ENCODE measurements around the gene ACER3. TPM values are rescaled to one million over a fixed set of nuclear protein-coding genes. Genes with fewer than 3 reads are reported as not detected.

The ACER3 gene
- total and polyA plus RNA-seq, 4 donors, result 15.7 to 48.3 (median 29.0) TPM

DNA sequence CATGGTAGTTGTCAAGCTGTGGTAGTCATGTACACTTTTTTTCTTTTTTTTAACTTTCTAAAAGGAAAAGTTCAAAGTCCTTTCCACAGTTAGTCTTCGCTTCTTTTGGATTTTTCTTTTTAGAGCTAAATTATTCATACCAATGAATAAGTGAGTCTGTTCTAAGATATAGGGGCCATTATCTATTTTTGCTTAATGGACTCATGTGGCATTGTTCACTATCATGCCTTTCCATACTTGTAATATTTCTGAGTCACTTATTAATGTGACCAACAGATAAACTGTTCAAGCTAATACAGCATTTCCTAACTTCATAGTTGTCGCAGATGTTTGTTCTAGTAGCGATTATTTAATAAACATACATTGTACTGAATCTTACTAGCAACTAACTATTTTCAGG is 165.5 kb downstream of the ACER3 start:
- Histone ChIP-seq H3K36me3 (ENCODE audit: control insufficient read depth, insufficient read depth, low read length) (no peaks in the 10 kb centered on the region), H3K27ac (ENCODE audit: low read depth, low read length) (no peak overlapping the region)

GRCh38 chr11:77026743-77027142 is 166.0 kb downstream of the ACER3 start:
- DNase-seq (ENCODE audit: low read depth in 4 of 6, low spot score in 6 of 6), result no peak
- Histone ChIP-seq H3K27ac (ENCODE audit: low read depth, low read length) (no peak overlapping the region), H3K4me1 (ENCODE audit: control insufficient read depth, insufficient read depth, low read length) (no peaks in the 10 kb centered on the region), H3K4me3 (ENCODE audit: low read depth, low read length) (no peak overlapping the region), H3K9me3 (ENCODE audit: control insufficient read depth, insufficient read depth, low read length) (no peaks in the 10 kb centered on the region), H3K36me3 (ENCODE audit: control insufficient read depth, insufficient read depth, low read length) (no peaks in the 10 kb centered on the region), H3K27me3 (ENCODE audit: control insufficient read depth, insufficient read depth, low read length) (peaks cover 3% of the 10 kb centered on the region)
- WGBS (ENCODE audit: insufficient coverage), result no CpG with 5 or more reads among the region's 2 CpGs

More for the DNA sequence above, 165.5 kb downstream of the ACER3 start:
- H3K4me3 ChIP-seq (ENCODE audit: low read depth, low read length), result no peak overlapping the region
- peaks cover 3% of the 10 kb centered on the region for H3K27me3 ChIP-seq (ENCODE audit: control insufficient read depth, insufficient read depth, low read length)
- no peak for DNase-seq (ENCODE audit: low read depth in 4 of 6, low spot score in 6 of 6)
- H3K9me3 ChIP-seq (ENCODE audit: control insufficient read depth, insufficient read depth, low read length), result no peaks in the 10 kb centered on the region
- WGBS (ENCODE audit: insufficient coverage), result no CpG with 5 or more reads among the region's 3 CpGs
- H3K4me1 ChIP-seq (ENCODE audit: control insufficient read depth, insufficient read depth, low read length), result no peaks in the 10 kb centered on the region

- H3K27me3 ChIP-seq (ENCODE audit: control insufficient read depth, insufficient read depth, low read length), result peaks cover 3% of the 10 kb centered on the region
- WGBS (ENCODE audit: insufficient coverage), result no CpG with 5 or more reads among the region's 1 CpG
- H3K4me3 ChIP-seq (ENCODE audit: low read depth, low read length), result no peak overlapping the region
- no peaks in the 10 kb centered on the region for H3K36me3 ChIP-seq (ENCODE audit: control insufficient read depth, insufficient read depth, low read length)
- H3K9me3 ChIP-seq (ENCODE audit: control insufficient read depth, insufficient read depth, low read length), result no peaks in the 10 kb centered on the region
- no peak for DNase-seq (ENCODE audit: low read depth in 4 of 6, low spot score in 6 of 6)
- H3K4me1 ChIP-seq (ENCODE audit: control insufficient read depth, insufficient read depth, low read length), result no peaks in the 10 kb centered on the region
- H3K27ac ChIP-seq (ENCODE audit: low read depth, low read length), result no peak overlapping the region
These were observed 166.6 kb downstream of the ACER3 start for GRCh38 chr11:77027275-77027674.

DNA sequence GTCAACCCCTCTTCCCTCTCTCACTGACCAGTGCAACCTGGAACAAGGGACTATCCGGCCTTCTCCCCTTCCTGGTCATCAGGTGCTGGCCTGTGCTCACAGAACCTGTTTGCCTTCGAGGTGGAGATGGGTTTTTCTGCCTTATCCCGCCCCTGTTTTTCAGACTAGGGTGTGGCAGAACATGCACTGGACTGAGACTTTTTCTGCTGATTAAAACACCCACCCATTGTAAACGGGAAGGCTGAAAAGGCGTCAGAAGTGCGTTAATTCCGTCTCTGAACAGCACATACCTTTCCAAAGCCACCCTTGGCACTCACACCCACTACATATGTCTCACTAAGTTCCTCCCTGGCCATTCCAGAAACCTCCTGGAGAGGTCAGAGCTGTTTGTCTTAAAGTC is 169.1 kb downstream of the ACER3 start:
- H3K36me3 ChIP-seq (ENCODE audit: control insufficient read depth, insufficient read depth, low read length), result no peaks in the 10 kb centered on the region
- no peaks in the 10 kb centered on the region for H3K9me3 ChIP-seq (ENCODE audit: control insufficient read depth, insufficient read depth, low read length)
- no peak for DNase-seq (ENCODE audit: low read depth in 4 of 6, low spot score in 6 of 6)
- no peak overlapping the region for H3K27ac ChIP-seq (ENCODE audit: low read depth, low read length)
- WGBS (ENCODE audit: insufficient coverage), result 85% methylated on average over 7 of the region's 7 CpGs
- H3K4me1 ChIP-seq (ENCODE audit: control insufficient read depth, insufficient read depth, low read length), result no peaks in the 10 kb centered on the region
- H3K4me3 ChIP-seq (ENCODE audit: low read depth, low read length), result no peak overlapping the region
- peaks cover 3% of the 10 kb centered on the region for H3K27me3 ChIP-seq (ENCODE audit: control insufficient read depth, insufficient read depth, low read length)

- H3K9me3 ChIP-seq (ENCODE audit: control insufficient read depth, insufficient read depth, low read length), result no peaks in the 10 kb centered on the region
- no peak overlapping the region for H3K4me3 ChIP-seq (ENCODE audit: low read depth, low read length)
- H3K27ac ChIP-seq (ENCODE audit: low read depth, low read length), result no peak overlapping the region
- DNase-seq (ENCODE audit: low read depth in 4 of 6, low spot score in 6 of 6), result no peak
- WGBS (ENCODE audit: insufficient coverage), result 77% methylated on average over 12 of the region's 12 CpGs
- H3K36me3 ChIP-seq (ENCODE audit: control insufficient read depth, insufficient read depth, low read length), result no peaks in the 10 kb centered on the region
- H3K4me1 ChIP-seq (ENCODE audit: control insufficient read depth, insufficient read depth, low read length), result no peaks in the 10 kb centered on the region
- peaks cover 3% of the 10 kb centered on the region for H3K27me3 ChIP-seq (ENCODE audit: control insufficient read depth, insufficient read depth, low read length)
These were observed 170.2 kb downstream of the ACER3 start for GRCh38 chr11:77030834-77031414.

- H3K36me3 ChIP-seq (ENCODE audit: control insufficient read depth, insufficient read depth, low read length), result no peaks in the 10 kb centered on the region
- no peak overlapping the region for H3K27ac ChIP-seq (ENCODE audit: low read depth, low read length)
- peaks cover 3% of the 10 kb centered on the region for H3K27me3 ChIP-seq (ENCODE audit: control insufficient read depth, insufficient read depth, low read length)
- H3K4me1 ChIP-seq (ENCODE audit: control insufficient read depth, insufficient read depth, low read length), result no peaks in the 10 kb centered on the region
- H3K4me3 ChIP-seq (ENCODE audit: low read depth, low read length), result no peak overlapping the region
- H3K9me3 ChIP-seq (ENCODE audit: control insufficient read depth, insufficient read depth, low read length), result no peaks in the 10 kb centered on the region
- no CpG with 5 or more reads among the region's 3 CpGs for whole genome bisulfite sequencing (ENCODE audit: insufficient coverage)
- DNase-seq (ENCODE audit: low read depth in 4 of 6, low spot score in 6 of 6), result no peak
These were observed 170.9 kb downstream of the ACER3 start for GRCh38 chr11:77031599-77031998.

- WGBS (ENCODE audit: insufficient coverage), result 86% methylated on average over 2 of the region's 2 CpGs
- peaks cover 11% of the 10 kb centered on the region for H3K27me3 ChIP-seq (ENCODE audit: control insufficient read depth, insufficient read depth, low read length)
These were observed 174.3 kb downstream of the ACER3 start for GRCh38 chr11:77035039-77035438.

GRCh38 chr11:77035580-77035979 is 174.9 kb downstream of the ACER3 start:
- Histone ChIP-seq H3K27me3 (ENCODE audit: control insufficient read depth, insufficient read depth, low read length) (peaks cover 15% of the 10 kb centered on the region), H3K9me3 (ENCODE audit: control insufficient read depth, insufficient read depth, low read length) (no peaks in the 10 kb centered on the region), H3K27ac (ENCODE audit: low read depth, low read length) (no peak overlapping the region), H3K4me3 (ENCODE audit: low read depth, low read length) (no peak overlapping the region), H3K36me3 (ENCODE audit: control insufficient read depth, insufficient read depth, low read length) (no peaks in the 10 kb centered on the region), H3K4me1 (ENCODE audit: control insufficient read depth, insufficient read depth, low read length) (peaks cover 6% of the 10 kb centered on the region)
- no peak for DNase-seq (ENCODE audit: low read depth in 4 of 6, low spot score in 6 of 6)
- 92% methylated on average over 2 of the region's 5 CpGs for WGBS (ENCODE audit: insufficient coverage)

More at GRCh38 chr11:77035039-77035438, 174.3 kb downstream of the ACER3 start:
- DNase-seq (ENCODE audit: low read depth in 4 of 6, low spot score in 6 of 6), result no peak
- H3K9me3 ChIP-seq (ENCODE audit: control insufficient read depth, insufficient read depth, low read length), result no peaks in the 10 kb centered on the region
- H3K4me3 ChIP-seq (ENCODE audit: low read depth, low read length), result no peak overlapping the region
- H3K27ac ChIP-seq (ENCODE audit: low read depth, low read length), result no peak overlapping the region
- peaks cover 5% of the 10 kb centered on the region for H3K4me1 ChIP-seq (ENCODE audit: control insufficient read depth, insufficient read depth, low read length)
- H3K36me3 ChIP-seq (ENCODE audit: control insufficient read depth, insufficient read depth, low read length), result no peaks in the 10 kb centered on the region

GRCh38 chr11:77036398-77036797 is 175.7 kb downstream of the ACER3 start:
- Histone ChIP-seq H3K4me1 (ENCODE audit: control insufficient read depth, insufficient read depth, low read length) (peaks cover 6% of the 10 kb centered on the region), H3K36me3 (ENCODE audit: control insufficient read depth, insufficient read depth, low read length) (no peaks in the 10 kb centered on the region), H3K9me3 (ENCODE audit: control insufficient read depth, insufficient read depth, low read length) (no peaks in the 10 kb centered on the region), H3K27ac (ENCODE audit: low read depth, low read length) (no peak overlapping the region), H3K4me3 (ENCODE audit: low read depth, low read length) (no peak overlapping the region), H3K27me3 (ENCODE audit: control insufficient read depth, insufficient read depth, low read length) (peaks cover 19% of the 10 kb centered on the region)
- no peak for DNase-seq (ENCODE audit: low read depth in 4 of 6, low spot score in 6 of 6)
- 70% methylated on average over 2 of the region's 5 CpGs for WGBS (ENCODE audit: insufficient coverage)

GRCh38 chr11:77037057-77037456 is 176.3 kb downstream of the ACER3 start:
- DNase-seq (ENCODE audit: low read depth in 4 of 6, low spot score in 6 of 6), result no peak
- Histone ChIP-seq H3K27me3 (ENCODE audit: control insufficient read depth, insufficient read depth, low read length) (peaks cover 19% of the 10 kb centered on the region), H3K4me1 (ENCODE audit: control insufficient read depth, insufficient read depth, low read length) (peaks cover 6% of the 10 kb centered on the region), H3K4me3 (ENCODE audit: low read depth, low read length) (no peak overlapping the region), H3K27ac (ENCODE audit: low read depth, low read length) (no peak overlapping the region), H3K9me3 (ENCODE audit: control insufficient read depth, insufficient read depth, low read length) (no peaks in the 10 kb centered on the region), H3K36me3 (ENCODE audit: control insufficient read depth, insufficient read depth, low read length) (no peaks in the 10 kb centered on the region)
- WGBS (ENCODE audit: insufficient coverage), result 79% methylated on average over 10 of the region's 10 CpGs
